ENCODE measurements around the gene EME1.

DNA sequence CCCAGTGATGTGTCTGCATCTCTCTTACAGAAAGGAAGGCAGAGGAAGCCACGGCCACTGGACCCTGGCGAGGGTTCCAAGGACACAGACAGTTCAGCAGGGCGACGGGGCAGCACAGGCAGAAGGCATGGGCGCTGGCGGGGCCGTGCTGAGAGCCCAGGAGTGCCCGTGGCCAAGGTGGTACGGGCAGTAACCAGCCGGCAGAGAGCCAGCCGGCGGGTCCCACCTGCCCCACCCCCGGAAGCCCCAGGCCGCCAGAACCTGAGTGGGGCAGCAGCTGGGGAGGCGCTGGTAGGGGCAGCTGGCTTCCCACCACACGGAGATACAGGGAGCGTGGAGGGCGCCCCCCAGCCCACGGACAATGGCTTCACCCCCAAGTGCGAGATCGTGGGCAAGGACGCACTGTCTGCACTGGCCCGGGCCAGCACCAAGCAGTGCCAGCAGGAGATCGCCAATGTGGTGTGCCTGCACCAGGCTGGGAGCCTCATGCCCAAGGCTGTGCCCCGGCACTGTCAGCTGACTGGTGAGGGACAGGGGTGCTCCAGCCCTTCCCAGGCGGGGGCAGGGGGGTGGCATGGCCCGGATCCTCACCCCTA, 19.3 kb upstream of the EME1 start:
- no peak for TF ChIP-seq BHLHE40 (IDR thresholded peaks at IDR 0.05; ENCODE audit: low read depth, low read length)
- TF ChIP-seq MYC (IDR thresholded peaks at IDR 0.05; ENCODE audit: borderline replicate concordance, low read length), result no peak
- TF ChIP-seq POLR2A (IDR thresholded peaks at IDR 0.05; ENCODE audit: low read length), result no peak
- no peak for TF ChIP-seq CTCF (IDR thresholded peaks at IDR 0.05)
- no peak for TF ChIP-seq KDM1A (IDR thresholded peaks at IDR 0.05; ENCODE audit: low read depth)

Data from A549 (cell line).